Liver (tissue), 9 donors: ENCODE data around the gene STIM1. TPM values are rescaled to one million over a fixed set of nuclear protein-coding genes. Genes with fewer than 3 reads are reported as not detected.

Experiments used
- DNase-seq: peaks from one replicate; pipeline ENCODE4 v3.0.0-alpha.2; 2017; ENCODE audit warnings: low spot score
- H3K27ac ChIP-seq, 2 donors: one replicate each; pipeline ENCODE4 v1.7.0; 2013; ENCODE audit warnings: inconsistent platforms in 2 of 2, low read length in 2 of 2, control low read depth in 1 of 2, low read depth in 1 of 2, mild to moderate bottlenecking in 1 of 2
- H3K27me3 ChIP-seq, 4 donors: one replicate each; pipeline versions ENCODE4 v1.6.1 to v1.7.0; 2013; ENCODE audit warnings: low read length in 3 of 4, inconsistent platforms in 1 of 4, mild to moderate bottlenecking in 1 of 4, moderate library complexity in 1 of 4; ENCODE audit not compliant: control insufficient read depth in 4 of 4, insufficient read depth in 4 of 4
- H3K36me3 ChIP-seq, 4 donors: one replicate each; pipeline versions ENCODE4 v1.6.1 to v1.7.0; 2013; ENCODE audit warnings: low read length in 3 of 4, mild to moderate bottlenecking in 3 of 4, low read depth in 1 of 4, moderate library complexity in 1 of 4; ENCODE audit not compliant: control insufficient read depth in 4 of 4, insufficient read depth in 3 of 4
- H3K4me1 ChIP-seq, 4 donors: one replicate each; pipeline versions ENCODE4 v1.6.1 to v1.7.0; 2013; ENCODE audit warnings: low read length in 3 of 4, mild to moderate bottlenecking in 3 of 4, moderate library complexity in 1 of 4; ENCODE audit not compliant: control insufficient read depth in 4 of 4, insufficient read depth in 4 of 4
- H3K4me3 ChIP-seq, 3 donors: one replicate each; pipeline versions ENCODE4 v1.6.1 to v1.7.0; 2013; ENCODE audit warnings: low read length in 3 of 3, control low read depth in 1 of 3, low read depth in 1 of 3, mild to moderate bottlenecking in 1 of 3
- H3K9ac ChIP-seq, 2 donors: one replicate each; pipeline ENCODE4 v1.7.0; 2013; ENCODE audit warnings: low read length in 2 of 2, mild to moderate bottlenecking in 2 of 2, moderate library complexity in 2 of 2, control low read depth in 1 of 2, low read depth in 1 of 2
- H3K9me3 ChIP-seq, 4 donors: one replicate each; pipeline versions ENCODE4 v1.6.1 to v1.7.0; 2013; ENCODE audit warnings: low read length in 3 of 4; ENCODE audit not compliant: control insufficient read depth in 4 of 4
- ATF3 ChIP-seq: IDR thresholded peaks from 2 replicates; pipeline ENCODE4 v1.6.1; 2016; ENCODE audit warnings: antibody characterized with exemption
- EGR1 ChIP-seq, 2 donors: IDR thresholded peaks; 2 replicates each; pipeline ENCODE4 v1.6.1; 2016 to 2018; ENCODE audit warnings: antibody characterized with exemption in 2 of 2, low read depth in 2 of 2
- FOXA1 ChIP-seq: IDR thresholded peaks from 2 replicates; pipeline ENCODE4 v1.6.1; 2016; ENCODE audit warnings: antibody characterized with exemption
- GABPA ChIP-seq, 2 donors: IDR thresholded peaks in 1 of 2; conservative IDR thresholded peaks in 1 of 2; 2 replicates each; pipeline ENCODE4 v1.6.1; 2016; ENCODE audit warnings: antibody characterized with exemption in 2 of 2, mild to moderate bottlenecking in 1 of 2, moderate library complexity in 1 of 2
- HNF4A ChIP-seq, 2 donors: conservative IDR thresholded peaks; 2 replicates each; pipeline ENCODE4 v1.6.1; 2016; ENCODE audit warnings: antibody characterized with exemption in 2 of 2, mild to moderate bottlenecking in 2 of 2
- HNF4G ChIP-seq: IDR thresholded peaks from 2 replicates; pipeline ENCODE4 v1.6.1; 2016; ENCODE audit warnings: antibody characterized with exemption
- JUND ChIP-seq, 2 donors: IDR thresholded peaks; 2 replicates each; pipeline ENCODE4 v1.6.1; 2016; ENCODE audit warnings: antibody characterized with exemption in 2 of 2
- MAX ChIP-seq: IDR thresholded peaks from 2 replicates; pipeline ENCODE4 v1.6.1; 2016; ENCODE audit warnings: antibody characterized with exemption
- NR2F2 ChIP-seq: IDR thresholded peaks from 2 replicates; pipeline ENCODE4 v1.6.1; 2016; ENCODE audit warnings: antibody characterized with exemption
- RAD21 ChIP-seq, 2 donors: IDR thresholded peaks; 2 replicates each; pipeline ENCODE4 v1.6.1; 2016; ENCODE audit warnings: antibody characterized with exemption in 2 of 2, mild to moderate bottlenecking in 2 of 2
- REST ChIP-seq: IDR thresholded peaks from 2 replicates; pipeline ENCODE4 v1.6.1; 2016; ENCODE audit warnings: antibody characterized with exemption, mild to moderate bottlenecking
- RXRA ChIP-seq, 2 donors: IDR thresholded peaks; 2 replicates each; pipeline ENCODE4 v1.6.1; 2017 to 2018; ENCODE audit warnings: antibody characterized with exemption in 2 of 2, mild to moderate bottlenecking in 1 of 2
- SP1 ChIP-seq: IDR thresholded peaks from 2 replicates; pipeline ENCODE4 v1.6.1; 2018; ENCODE audit warnings: antibody characterized with exemption, mild to moderate bottlenecking
- TAF1 ChIP-seq: conservative IDR thresholded peaks from 2 replicates; pipeline ENCODE4 v1.6.1; 2016; ENCODE audit warnings: antibody characterized with exemption, mild to moderate bottlenecking
- ZBTB33 ChIP-seq: IDR thresholded peaks from 2 replicates; pipeline ENCODE4 v1.6.1; 2016; ENCODE audit warnings: antibody characterized with exemption
- WGBS: extraction: QIAGEN DNeasy Blood & Tissue Kit; methylation state at CpG from one replicate; pipeline ENCODE4 v1.1.7; 2013; 5-methylcytosine and 5-hydroxymethylcytosine counted together
- polyA plus RNA-seq, 2 donors: library from polyadenylated mRNA; stranded (reverse) in 1 of 2; unstranded in 1 of 2; fragments of 200-250 nt in 1 of 2; fragments of >200 nt in 1 of 2; fragmentation: Nextera tagmentation in 1 of 2; extraction: Ambion mirVana in 1 of 2; gene quantifications; one replicate each; pipeline versions ENCODE4 v1.2.1 to v1.2.3, GENCODE V29; 2013 to 2015
- total RNA-seq, 2 donors: library from RNA; depleted of rRNA; stranded (reverse); fragments of >200 nt; gene quantifications; one replicate each; pipeline ENCODE4 v1.2.3, GENCODE V29; 2014
- donor health status: healthy.
- donor health status: healthy.
- donor health status: healthy.
- donor health status: healthy.
- donor health status: healthy.

Gene STIM1
- total and polyA plus RNA-seq, 4 donors: 19.7 to 42.9 (median 25.1) TPM

- TF ChIP-seq REST (no peak), HNF4G (no peak), TAF1 (no peak), MAX (no peak), RAD21 (IDR thresholded peaks at IDR 0.05) (no peak)
Measured at GRCh38 chr11:3830730-3831129, 24.7 kb upstream of the STIM1 start (continued).

- H3K4me1 ChIP-seq: peaks cover 2 to 15% (median 5%) of the 10 kb centered on the region in 4 donors
- H3K27me3 ChIP-seq: no peaks in the 10 kb centered on the region
- H3K4me3 ChIP-seq: no peak overlapping the region
- 71% methylated on average over 13 of the region's 13 CpGs for WGBS
- no peak for TF ChIP-seq ATF3
- TF ChIP-seq SP1: no peak
- no peak for TF ChIP-seq MAX
- no peak for TF ChIP-seq NR2F2
- TF ChIP-seq RXRA (IDR thresholded peaks at IDR 0.05): no peak
- TF ChIP-seq JUND (IDR thresholded peaks at IDR 0.05): no peak
- TF ChIP-seq GABPA (IDR thresholded peaks at IDR 0.05 in 1 of 2, conservative IDR thresholded peaks at IDR 0.05 in 1 of 2): no peak
- no peak for TF ChIP-seq FOXA1
- no peak for TF ChIP-seq REST
- no peak for TF ChIP-seq TAF1
- no peak for TF ChIP-seq HNF4A (conservative IDR thresholded peaks at IDR 0.05)
- no peak for TF ChIP-seq EGR1 (IDR thresholded peaks at IDR 0.05; ENCODE audit: low read depth in 2 of 2)
- TF ChIP-seq ZBTB33: no peak
- TF ChIP-seq HNF4G: no peak
- H3K9me3 ChIP-seq: no peaks in the 10 kb centered on the region
- H3K27ac ChIP-seq: peak overlapping the region in 1 of 2 donors; percentile 29
- H3K36me3 ChIP-seq: peaks cover 4 to 15% (median 10%) of the 10 kb centered on the region in 4 donors
- no peak for DNase-seq
- H3K9ac ChIP-seq: no peak overlapping the region
Measured at GRCh38 chr11:3831378-3832239, 23.9 kb upstream of the STIM1 start.
